ENCODE results near the gene HMGB4.

GRCh38 chr1:33826311-33826710, 37.6 kb upstream of the HMGB4 start:
- no peak for TF ChIP-seq POLR2A (IDR thresholded peaks at IDR 0.05)
- no peak for TF ChIP-seq CTCF (IDR thresholded peaks at IDR 0.05)

Data from esophagus squamous epithelium (tissue), 4 donors.